ENCODE results near the gene OPRD1.

Gene OPRD1

GRCh38 chr1:28886731-28887418 lies 74.9 kb downstream of the OPRD1 start:
- DNase-seq = peak; percentile 94

GRCh38 chr1:28887419-28887834 lies 75.5 kb downstream of the OPRD1 start:
- DNase-seq = peak; percentile 68

- no peak for DNase-seq
Observed at GRCh38 chr1:28887835-28888682, 76.1 kb downstream of the OPRD1 start.

- DNase-seq = no peak
Observed at GRCh38 chr1:28888915-28889314, 76.9 kb downstream of the OPRD1 start.

- DNase-seq = no peak
Observed at GRCh38 chr1:28889357-28889756, 77.4 kb downstream of the OPRD1 start.

- DNase-seq = no peak
Observed at GRCh38 chr1:28890435-28890834, 78.5 kb downstream of the OPRD1 start.

GRCh38 chr1:28890836-28891235 lies 78.9 kb downstream of the OPRD1 start:
- no peak for DNase-seq

GRCh38 chr1:28891256-28891655 lies 79.3 kb downstream of the OPRD1 start:
- no peak for DNase-seq

GRCh38 chr1:28893403-28894102 lies 81.6 kb downstream of the OPRD1 start:
- no peak for DNase-seq

- DNase-seq = no peak
Observed at GRCh38 chr1:28894785-28895184, 82.8 kb downstream of the OPRD1 start.

- no peak for DNase-seq
Observed at GRCh38 chr1:28895896-28896608, 84.1 kb downstream of the OPRD1 start.

- no peak for DNase-seq
Observed at GRCh38 chr1:28896609-28896986, 84.6 kb downstream of the OPRD1 start.

- DNase-seq = no peak
Observed at GRCh38 chr1:28897789-28898188, 85.8 kb downstream of the OPRD1 start.

GRCh38 chr1:28898405-28898881 lies 86.5 kb downstream of the OPRD1 start:
- DNase-seq = no peak

- DNase-seq = no peak
Observed at GRCh38 chr1:28899267-28899666, 87.3 kb downstream of the OPRD1 start.

GRCh38 chr1:28900562-28900961 lies 88.6 kb downstream of the OPRD1 start:
- no peak for DNase-seq

- no peak for DNase-seq
Observed at GRCh38 chr1:28902738-28903137, 90.8 kb downstream of the OPRD1 start.

- DNase-seq = no peak
Observed at GRCh38 chr1:28905921-28906666, 94.1 kb downstream of the OPRD1 start.

- peak; percentile 6 for DNase-seq
Observed at GRCh38 chr1:28909198-28909597, 97.2 kb downstream of the OPRD1 start.

GRCh38 chr1:28910379-28911115 lies 98.6 kb downstream of the OPRD1 start:
- peak; percentile 22 for DNase-seq

GRCh38 chr1:28913786-28914227 lies 101.8 kb downstream of the OPRD1 start:
- no peak for DNase-seq

Data from activated CD8-positive, alpha-beta memory T cell treated with anti-CD3 and anti-CD28 coated beads, Interleukin-2, amount 50 U/mL, for 48 hours (primary cell).